ENCODE results near the gene LGALS9C. TPM values are rescaled to one million over a fixed set of nuclear protein-coding genes. Genes with fewer than 3 reads are reported as not detected.
"Not testable (repeated sequence)": the region's sequence is repeated elsewhere in the genome, so short reads cannot be mapped to it uniquely, and the experiment has no call there.

Gene LGALS9C
- polyA plus RNA-seq, 12 donors = 0.30 to 2.9 (median 0.62) TPM; not detected in 9

DNA sequence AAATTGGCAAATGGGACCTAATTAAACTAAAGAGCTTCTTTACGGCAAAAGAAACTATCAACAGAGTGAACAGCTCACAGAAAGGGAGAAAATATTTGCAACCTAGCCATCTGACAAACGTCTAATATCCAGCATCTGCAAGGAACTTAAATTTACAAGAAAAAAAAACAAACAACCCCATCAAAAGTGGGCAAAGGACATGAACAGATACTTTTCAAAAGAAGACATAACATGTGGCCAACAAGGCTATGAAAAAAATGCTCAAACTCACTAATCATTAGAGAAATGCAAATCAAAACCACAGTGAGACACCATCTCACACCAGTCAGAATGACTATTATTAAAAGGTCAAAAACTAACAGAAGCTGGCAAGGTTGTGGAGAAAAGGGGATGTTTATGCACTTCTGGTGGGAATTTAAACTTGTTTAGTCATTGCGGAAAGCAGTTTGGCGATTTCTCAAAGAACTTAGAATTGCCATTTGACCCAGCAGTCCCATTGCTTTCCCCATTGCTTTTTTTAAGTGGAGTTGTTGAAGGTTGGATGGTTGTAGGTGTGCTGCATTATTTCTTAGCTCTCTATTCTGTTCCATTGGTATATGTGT is 52.4 kb downstream of the LGALS9C start:
- not testable (repeated sequence) for DNase-seq

DNA sequence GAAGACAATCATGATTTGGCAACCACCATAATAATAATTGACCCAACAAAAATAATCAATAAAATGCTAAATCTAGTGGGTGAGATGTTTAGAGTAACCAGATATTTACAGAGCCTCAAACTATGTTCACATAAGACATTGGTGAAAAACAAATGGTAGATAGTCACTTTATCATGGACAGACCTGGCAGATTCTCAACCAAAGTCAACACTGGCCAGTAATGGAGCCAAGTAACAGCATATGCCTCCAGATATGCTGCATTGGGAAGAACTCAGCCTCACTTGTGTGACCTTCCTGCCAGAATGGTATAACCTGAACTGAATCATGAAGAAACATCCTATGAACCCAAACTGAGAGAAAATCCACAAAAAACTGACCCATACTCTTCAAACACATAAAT is 53.8 kb downstream of the LGALS9C start:
- not testable (repeated sequence) for DNase-seq

DNA sequence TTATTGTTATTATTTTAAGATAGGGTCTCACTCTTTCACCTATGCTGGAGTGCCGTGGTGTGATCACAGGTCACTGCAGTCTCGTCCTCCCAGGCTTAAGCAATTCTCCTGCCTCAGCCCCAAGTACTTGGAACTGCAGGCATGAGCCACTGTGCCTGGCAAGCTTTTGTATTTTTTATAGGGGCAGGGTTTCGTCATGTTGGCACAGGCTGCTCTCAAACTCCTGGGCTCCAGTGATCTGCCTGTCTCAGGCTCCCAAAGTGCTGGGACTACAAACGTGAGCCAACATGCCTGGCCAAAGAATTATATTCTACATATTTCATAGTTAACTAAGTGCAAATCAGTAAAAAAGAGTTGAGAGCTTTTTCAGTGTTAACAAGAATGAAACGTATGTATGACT is 65.6 kb downstream of the LGALS9C start:
- DNase-seq = not testable (repeated sequence)

DNA sequence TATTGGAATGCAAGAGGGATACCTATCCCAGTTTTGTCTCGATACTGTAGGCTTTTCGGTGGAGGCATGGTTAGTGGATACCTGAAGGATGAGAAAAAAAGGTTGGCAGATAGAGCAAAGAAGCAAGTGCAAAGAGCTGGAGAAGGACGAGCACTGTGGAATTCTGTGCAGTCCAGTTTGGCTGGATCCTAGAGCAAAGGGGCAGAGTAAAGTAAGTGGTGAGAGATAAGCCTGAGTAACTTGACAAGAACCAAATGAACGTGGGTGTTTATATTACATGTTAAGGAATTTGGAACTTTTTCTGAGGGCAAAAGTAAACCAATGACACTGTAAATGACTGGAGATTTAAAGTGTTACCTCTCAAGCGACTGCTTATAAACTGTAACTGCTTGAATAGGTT is 66.3 kb downstream of the LGALS9C start:
- not testable (repeated sequence) for DNase-seq

Other genes with a start within 250 kb of the LGALS9C start
- gene FLII, start 218.1 kb upstream of the LGALS9C start, polyA plus RNA-seq (ENCODE audit: insufficient read length in 12 of 12) = 100 to 1,000 TPM in 11 of 12 donors, not detected in 1; 135 to 186 (median 151) TPM
- 10 to 100 TPM in 8 of 12 donors, 1 to 10 TPM in 3, not detected in 1; 8.2 to 14.5 (median 10.7) TPM for gene MIEF2, start 216.1 kb upstream of the LGALS9C start, polyA plus RNA-seq (ENCODE audit: insufficient read length in 12 of 12)
- 10 to 100 TPM in 11 of 12 donors, not detected in 1; 21.4 to 43.3 (median 28.1) TPM for gene TOP3A, start 161.8 kb upstream of the LGALS9C start, polyA plus RNA-seq (ENCODE audit: insufficient read length in 12 of 12)
- gene SMCR8, start 161.5 kb upstream of the LGALS9C start, polyA plus RNA-seq (ENCODE audit: insufficient read length in 12 of 12) = 10 to 100 TPM in 2 of 12 donors, 1 to 10 TPM in 9, not detected in 1; 8.0 to 15.2 (median 8.9) TPM
- gene SHMT1, start 113.2 kb upstream of the LGALS9C start, polyA plus RNA-seq (ENCODE audit: insufficient read length in 12 of 12) = 10 to 100 TPM in 4 of 12 donors, 1 to 10 TPM in 7, not detected in 1; 4.6 to 20.2 (median 9.6) TPM
- 1 to 10 TPM in 1 of 12 donors, under 1 TPM in 2, not detected in 9; 0.43 to 1.2 (median 0.45) TPM for gene EVPLL, start 99.0 kb upstream of the LGALS9C start, polyA plus RNA-seq (ENCODE audit: insufficient read length in 12 of 12)
- under 1 TPM in 1 of 12 donors, not detected in 11; 0.11 TPM for gene TBC1D28, start 167.6 kb downstream of the LGALS9C start, polyA plus RNA-seq (ENCODE audit: insufficient read length in 12 of 12)
- gene FOXO3B, start 205.5 kb downstream of the LGALS9C start, polyA plus RNA-seq (ENCODE audit: insufficient read length in 12 of 12) = 1 to 10 TPM in 10 of 12 donors, not detected in 2; 1.8 to 5.3 (median 2.9) TPM

Data from muscle of arm (tissue), 12 donors.